Measurements from ENCODE around the gene ENTPD2. TPM values are rescaled to one million over a fixed set of nuclear protein-coding genes. Genes with fewer than 3 reads are reported as not detected.

Gene ENTPD2
- total and polyA plus RNA-seq, 9 of the 15 experiments (the other 6 are each of a cell fraction or from before 2014, with no cell fraction given), result 0.04 to 0.60 (median 0.14) TPM; not detected in 4

GRCh38 chr9:137068539-137069507 is 15.0 kb upstream of the ENTPD2 start (continued):
- TF ChIP-seq, protein P1, sequence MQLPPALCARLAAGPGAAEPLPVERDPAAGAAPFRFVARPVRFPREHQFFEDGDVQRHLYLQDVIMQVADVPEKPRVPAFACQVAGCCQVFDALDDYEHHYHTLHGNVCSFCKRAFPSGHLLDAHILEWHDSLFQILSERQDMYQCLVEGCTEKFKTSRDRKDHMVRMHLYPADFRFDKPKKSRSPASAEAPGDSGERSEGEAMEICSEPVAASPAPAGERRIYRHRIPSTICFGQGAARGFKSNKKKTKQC (CRISPR knock-in tag; IDR thresholded peaks at IDR 0.05), result no peak
- TF ChIP-seq, protein P2, sequence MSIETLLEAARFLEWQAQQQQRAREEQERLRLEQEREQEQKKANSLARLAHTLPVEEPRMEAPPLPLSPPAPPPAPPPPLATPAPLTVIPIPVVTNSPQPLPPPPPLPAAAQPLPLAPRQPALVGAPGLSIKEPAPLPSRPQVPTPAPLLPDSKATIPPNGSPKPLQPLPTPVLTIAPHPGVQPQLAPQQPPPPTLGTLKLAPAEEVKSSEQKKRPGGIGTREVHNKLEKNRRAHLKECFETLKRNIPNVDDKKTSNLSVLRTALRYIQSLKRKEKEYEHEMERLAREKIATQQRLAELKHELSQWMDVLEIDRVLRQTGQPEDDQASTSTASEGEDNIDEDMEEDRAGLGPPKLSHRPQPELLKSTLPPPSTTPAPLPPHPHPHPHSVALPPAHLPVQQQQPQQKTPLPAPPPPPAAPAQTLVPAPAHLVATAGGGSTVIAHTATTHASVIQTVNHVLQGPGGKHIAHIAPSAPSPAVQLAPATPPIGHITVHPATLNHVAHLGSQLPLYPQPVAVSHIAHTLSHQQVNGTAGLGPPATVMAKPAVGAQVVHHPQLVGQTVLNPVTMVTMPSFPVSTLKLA (conservative IDR thresholded peaks at IDR 0.05), result peak in 1 of 2 experiments; percentile 54; a peak in 2 of 4 replicates
- no peak for TF ChIP-seq ZBTB12 (CRISPR knock-in tag; IDR thresholded peaks at IDR 0.05)
- TF ChIP-seq MEF2D (tag; conservative IDR thresholded peaks at IDR 0.05; ENCODE audit: low read depth), result no peak
- peak; percentile 48 for TF ChIP-seq POLR2G (IDR thresholded peaks at IDR 0.05; ENCODE audit: low read depth, low read length)
- peak in 1 of 2 experiments; percentile 9; a peak in 1 of 4 replicates for TF ChIP-seq HDAC1 (IDR thresholded peaks at IDR 0.05)
- TF ChIP-seq FOXP1 (CRISPR knock-in tag; IDR thresholded peaks at IDR 0.05), result no peak
- TF ChIP-seq, protein P3, sequence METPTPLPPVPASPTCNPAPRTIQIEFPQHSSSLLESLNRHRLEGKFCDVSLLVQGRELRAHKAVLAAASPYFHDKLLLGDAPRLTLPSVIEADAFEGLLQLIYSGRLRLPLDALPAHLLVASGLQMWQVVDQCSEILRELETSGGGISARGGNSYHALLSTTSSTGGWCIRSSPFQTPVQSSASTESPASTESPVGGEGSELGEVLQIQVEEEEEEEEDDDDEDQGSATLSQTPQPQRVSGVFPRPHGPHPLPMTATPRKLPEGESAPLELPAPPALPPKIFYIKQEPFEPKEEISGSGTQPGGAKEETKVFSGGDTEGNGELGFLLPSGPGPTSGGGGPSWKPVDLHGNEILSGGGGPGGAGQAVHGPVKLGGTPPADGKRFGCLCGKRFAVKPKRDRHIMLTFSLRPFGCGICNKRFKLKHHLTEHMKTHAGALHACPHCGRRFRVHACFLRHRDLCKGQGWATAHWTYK (CRISPR knock-in tag; IDR thresholded peaks at IDR 0.05), result no peak
- 0 out of 2 replicates have a peak, but pooled peaks have one; percentile 25 for TF ChIP-seq STAG1 (CRISPR knock-in tag; IDR thresholded peaks at IDR 0.05; ENCODE audit: borderline replicate concordance)
- TF ChIP-seq PKNOX1 (IDR thresholded peaks at IDR 0.05), result peak; percentile 82

Data from K562 (cell line).